Subcutaneous adipose tissue (tissue), 4 donors: ENCODE data around the gene TUB. TPM values are rescaled to one million over a fixed set of nuclear protein-coding genes. Genes with fewer than 3 reads are reported as not detected.

Source experiments
- total RNA-seq, 4 donors: library from RNA; depleted of rRNA; stranded (reverse); fragments of >200 nt; gene quantifications; one replicate each; pipeline ENCODE4 v1.1.0, GENCODE V29; 2016
- TF ChIP-seq, protein P1 (sequence below): fragments of 450-650 bp; IDR thresholded peaks from one replicate; pipeline ENCODE4 v1.5.1; 2016; ENCODE audit warnings: low read depth, mild to moderate bottlenecking, control low read depth, antibody characterized with exemption, moderate library complexity

Gene TUB
- total RNA-seq, 4 donors from 2014 or later, result 4.2 to 9.8 (median 8.4) TPM

DNA sequence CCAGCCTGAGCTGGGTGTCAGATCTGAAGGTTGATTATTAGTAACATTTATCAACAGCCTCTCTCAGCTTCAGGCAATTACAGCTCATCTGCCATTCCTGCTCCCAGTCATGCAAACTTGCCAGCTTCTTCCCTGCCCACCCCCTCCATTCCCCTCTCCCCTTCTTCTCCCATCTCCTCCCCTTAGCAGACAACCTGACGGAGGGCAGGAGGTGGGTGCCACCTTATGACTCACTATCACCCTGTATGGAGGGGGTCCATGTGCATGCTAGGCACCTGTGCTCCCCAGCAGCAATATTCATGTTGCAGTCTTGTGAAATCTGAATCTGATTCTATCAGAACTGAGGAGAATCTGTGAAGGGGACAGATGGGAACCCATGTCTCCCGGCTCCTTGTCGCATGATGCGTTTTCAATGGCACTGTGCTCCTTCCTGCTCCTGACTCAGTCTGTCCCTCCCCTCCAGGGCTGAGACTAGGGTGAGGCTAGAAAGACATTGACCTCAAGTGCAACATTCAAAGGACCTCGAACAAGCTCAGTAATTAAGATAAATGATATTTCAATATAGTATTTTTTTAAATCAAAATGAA, 46.3 kb upstream of the TUB start:
- TF ChIP-seq, protein P1, sequence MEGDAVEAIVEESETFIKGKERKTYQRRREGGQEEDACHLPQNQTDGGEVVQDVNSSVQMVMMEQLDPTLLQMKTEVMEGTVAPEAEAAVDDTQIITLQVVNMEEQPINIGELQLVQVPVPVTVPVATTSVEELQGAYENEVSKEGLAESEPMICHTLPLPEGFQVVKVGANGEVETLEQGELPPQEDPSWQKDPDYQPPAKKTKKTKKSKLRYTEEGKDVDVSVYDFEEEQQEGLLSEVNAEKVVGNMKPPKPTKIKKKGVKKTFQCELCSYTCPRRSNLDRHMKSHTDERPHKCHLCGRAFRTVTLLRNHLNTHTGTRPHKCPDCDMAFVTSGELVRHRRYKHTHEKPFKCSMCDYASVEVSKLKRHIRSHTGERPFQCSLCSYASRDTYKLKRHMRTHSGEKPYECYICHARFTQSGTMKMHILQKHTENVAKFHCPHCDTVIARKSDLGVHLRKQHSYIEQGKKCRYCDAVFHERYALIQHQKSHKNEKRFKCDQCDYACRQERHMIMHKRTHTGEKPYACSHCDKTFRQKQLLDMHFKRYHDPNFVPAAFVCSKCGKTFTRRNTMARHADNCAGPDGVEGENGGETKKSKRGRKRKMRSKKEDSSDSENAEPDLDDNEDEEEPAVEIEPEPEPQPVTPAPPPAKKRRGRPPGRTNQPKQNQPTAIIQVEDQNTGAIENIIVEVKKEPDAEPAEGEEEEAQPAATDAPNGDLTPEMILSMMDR, result no peak

DNA sequence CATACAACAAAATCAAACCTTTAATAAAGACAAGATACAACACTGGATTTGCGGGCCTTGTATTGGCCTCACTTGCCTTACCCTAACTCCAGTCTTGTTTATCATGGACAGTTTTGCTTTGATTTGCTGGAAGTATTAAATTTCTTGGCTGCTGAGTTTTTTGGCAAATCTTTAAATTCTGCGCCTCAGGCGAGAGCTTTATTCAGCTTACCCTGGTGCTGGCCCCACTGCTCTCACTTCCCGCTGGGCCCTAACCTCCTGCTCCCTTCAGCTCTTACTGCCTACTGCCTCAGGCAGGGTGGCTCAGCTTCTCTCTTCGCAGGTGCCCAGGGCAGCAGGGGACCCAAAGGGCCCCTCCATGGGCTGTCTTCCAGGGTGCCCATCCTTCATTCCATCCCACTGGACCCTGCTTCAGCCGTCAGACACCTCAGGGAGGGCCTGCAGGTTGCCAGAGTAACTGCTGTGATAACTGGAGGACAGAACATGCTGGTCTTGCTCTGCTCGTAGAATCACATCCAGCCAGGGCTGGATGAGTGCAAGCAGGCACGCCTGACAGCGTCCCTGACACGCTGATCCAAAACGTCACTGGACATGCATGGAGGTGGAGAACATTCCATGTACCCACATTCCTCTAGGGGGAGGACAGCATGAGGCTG, 45.7 kb upstream of the TUB start:
- TF ChIP-seq, protein P1, result no peak

GRCh38 chr11:8036002-8036802, 44.8 kb upstream of the TUB start:
- TF ChIP-seq, protein P1, result no peak

GRCh38 chr11:8036986-8037385, 44.0 kb upstream of the TUB start:
- TF ChIP-seq, protein P1, result no peak

- TF ChIP-seq, protein P1, result no peak
Observed at GRCh38 chr11:8038393-8038792, 42.6 kb upstream of the TUB start.

- TF ChIP-seq, protein P1, result no peak
Observed at GRCh38 chr11:8038811-8039529, 42.0 kb upstream of the TUB start.
